HG03175 (cell line): ENCODE results near the gene CYP1A1.

ENCODE experiments used
- ATAC-seq: cut with Tn5 transposase; IDR thresholded peaks from one replicate; pipeline ENCODE4 v1.9.1; 2021; ENCODE audit warnings: mild to moderate bottlenecking, moderate library complexity; ENCODE audit not compliant: unreplicated experiment

Gene CYP1A1

DNA sequence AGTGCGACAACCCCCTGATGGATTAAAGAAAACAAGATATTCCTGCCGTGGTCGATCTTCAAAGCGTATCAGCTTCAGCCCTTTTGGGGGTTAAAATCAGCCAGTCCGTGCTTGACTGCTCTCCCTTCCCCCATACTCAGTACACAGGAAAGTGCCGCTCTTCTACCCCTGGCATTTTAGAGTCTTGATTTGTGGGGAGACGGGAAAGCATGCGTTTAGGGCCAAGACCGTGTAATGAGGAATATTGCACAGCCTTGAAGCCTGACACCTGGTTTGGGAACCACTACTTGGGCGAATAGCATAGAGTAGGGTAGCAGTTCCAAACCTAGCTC lies 29.0 kb downstream of the CYP1A1 start:
- ATAC-seq = no peak

DNA sequence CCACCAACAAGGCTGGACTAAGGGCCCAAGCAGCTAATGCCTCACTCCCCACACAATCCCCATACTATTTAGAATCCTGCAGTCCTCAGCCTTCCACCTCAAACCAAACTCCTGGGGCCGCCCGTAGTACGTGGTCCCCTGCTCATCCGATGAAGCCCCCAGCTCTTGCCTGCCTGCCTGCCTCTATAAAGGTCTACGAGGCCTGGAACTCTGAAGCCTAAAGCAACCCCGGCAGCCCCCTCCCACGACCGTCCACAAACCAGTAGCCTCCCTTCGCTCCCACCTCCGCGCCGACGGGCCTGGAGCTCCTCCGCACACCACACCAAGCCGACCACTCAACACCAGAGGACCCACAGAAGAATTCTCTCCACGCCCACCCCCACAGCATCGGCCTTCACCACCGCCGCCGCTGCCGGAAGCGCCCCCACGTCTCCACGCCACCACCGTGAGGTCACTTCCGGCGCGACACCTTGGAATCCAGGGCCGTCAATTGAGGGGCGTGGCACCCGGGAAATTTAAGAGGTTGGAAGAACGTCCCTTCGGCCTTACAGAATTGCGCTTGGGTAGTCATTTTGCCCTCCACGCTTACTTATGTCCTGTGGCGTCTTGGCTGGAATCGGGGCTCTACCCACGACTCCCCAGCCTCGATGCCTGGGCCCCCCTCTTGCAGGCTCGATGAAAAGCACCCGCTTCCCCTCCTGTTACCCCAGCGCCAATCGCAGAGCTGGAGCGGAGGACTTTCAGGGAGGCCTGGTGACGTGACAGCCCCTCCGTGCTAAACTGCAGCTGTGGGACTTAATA lies 29.5 kb downstream of the CYP1A1 start, which contains the start of gene EDC3:
EDC3 (minus strand) TSS at position 428 of the 801 bp plus-strand sequence. CDS start 20,900 bp downstream, outside the sequence.
- peak; percentile 91 for ATAC-seq

DNA sequence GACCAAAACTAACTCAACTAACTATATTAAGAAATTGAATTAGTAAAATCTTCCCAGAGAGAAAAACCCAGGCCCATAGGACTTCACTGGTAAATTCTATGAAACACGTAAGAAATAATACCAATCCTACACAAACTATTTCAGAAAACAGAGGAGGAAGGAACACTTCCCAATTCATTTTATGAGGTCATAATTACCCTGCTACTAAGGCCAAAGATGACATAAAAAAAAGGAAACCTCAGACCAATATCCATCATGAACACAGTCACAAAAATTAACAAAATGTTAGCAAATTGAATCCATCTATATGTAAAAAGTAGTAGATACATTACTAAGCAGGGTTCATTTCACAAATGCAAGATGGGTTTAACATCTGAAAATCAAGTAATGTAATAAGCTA lies 33.0 kb downstream of the CYP1A1 start:
- ATAC-seq = no peak

DNA sequence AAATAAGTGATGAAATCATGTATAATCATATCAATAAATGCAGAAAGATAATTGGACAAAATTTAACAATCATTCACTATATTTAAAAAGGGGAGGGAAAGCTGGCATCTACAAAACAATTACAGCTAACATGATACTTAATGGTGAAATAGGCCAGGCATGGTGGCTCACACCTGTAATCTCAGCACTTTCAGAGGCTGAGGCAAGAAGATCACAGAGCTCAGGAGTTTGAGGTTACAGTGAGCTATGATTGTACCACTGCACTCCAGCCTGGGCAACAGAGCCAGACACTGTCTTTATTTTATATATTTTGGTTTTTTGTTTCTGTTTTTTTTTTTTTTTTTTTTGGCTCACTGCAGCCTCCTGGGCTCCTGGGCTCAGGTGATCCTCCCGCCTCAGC lies 41.6 kb downstream of the CYP1A1 start:
- no peak for ATAC-seq

DNA sequence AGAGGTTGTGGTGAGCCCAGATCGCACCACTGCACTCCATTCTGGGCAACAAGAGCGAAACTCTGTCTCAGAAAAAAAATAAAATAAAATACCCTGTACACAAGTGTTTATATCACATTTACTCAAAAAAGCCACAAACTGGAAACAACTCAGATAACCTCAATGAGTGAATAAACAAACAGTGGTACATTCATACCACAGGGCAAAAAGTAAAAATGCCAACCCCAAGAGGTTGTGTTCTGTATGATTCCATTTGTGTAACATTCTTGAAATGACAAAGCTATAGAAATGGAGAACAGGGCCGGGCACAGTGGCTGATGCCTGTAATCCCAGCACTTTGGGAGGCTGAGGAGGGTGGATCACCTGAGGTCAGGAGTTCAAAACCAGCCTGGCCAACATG lies 42.4 kb downstream of the CYP1A1 start:
- no peak for ATAC-seq

DNA sequence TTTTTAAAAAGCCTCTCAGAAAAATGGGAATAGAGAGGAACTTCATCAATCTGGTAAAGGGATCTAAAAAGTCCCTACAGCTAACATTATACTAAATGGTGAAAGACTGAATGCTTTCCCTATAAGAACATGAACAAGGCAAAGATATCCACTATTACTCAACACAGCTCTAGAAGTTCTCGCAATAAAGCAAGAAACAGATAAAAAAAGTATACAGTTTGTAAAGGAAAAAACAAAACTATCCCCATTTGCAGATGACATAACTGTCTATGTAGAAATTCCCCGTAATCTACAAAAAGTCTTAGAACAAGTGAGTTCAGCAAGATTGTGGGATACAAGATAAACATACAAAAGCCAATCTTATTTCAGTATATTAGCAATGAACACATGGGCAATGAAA lies 44.9 kb downstream of the CYP1A1 start:
- no peak for ATAC-seq

DNA sequence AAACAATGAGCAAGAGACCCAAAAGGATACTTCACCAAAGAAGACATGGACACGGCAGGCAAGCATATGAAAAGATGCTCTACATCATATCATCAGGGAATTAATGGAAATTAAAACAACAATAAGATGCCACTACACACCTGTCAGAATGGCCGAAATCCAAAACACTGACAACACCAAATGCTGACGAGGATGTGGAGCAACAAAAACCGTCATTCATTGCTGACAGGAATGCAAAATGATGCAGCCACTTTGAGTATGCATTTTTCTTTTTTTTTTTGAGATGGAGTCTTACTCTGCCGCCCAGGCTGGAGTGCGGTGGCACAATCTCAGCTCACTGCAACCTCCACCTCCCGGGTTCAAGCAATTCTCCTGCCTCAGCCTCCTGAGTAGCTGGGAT lies 48.5 kb downstream of the CYP1A1 start:
- ATAC-seq = no peak

DNA sequence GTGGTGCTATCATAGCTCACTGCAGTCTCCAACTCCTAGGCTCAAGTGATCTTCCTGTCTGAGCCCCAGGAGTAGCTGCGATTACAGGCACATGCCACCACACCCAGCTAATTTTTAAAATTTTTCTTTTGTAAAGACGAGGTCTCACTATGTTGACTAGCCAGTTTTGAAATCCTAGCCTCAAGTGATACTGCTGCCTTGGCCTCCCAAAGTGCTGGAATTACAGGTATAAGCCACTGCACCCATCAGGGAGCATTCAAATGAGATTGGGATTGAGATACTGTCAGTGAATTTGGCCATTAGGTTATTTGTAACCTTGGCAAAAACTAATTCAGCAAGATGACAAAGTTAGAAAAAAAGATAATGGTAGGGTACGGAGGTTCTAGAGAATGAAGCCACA lies 51.2 kb downstream of the CYP1A1 start:
- ATAC-seq = no peak

DNA sequence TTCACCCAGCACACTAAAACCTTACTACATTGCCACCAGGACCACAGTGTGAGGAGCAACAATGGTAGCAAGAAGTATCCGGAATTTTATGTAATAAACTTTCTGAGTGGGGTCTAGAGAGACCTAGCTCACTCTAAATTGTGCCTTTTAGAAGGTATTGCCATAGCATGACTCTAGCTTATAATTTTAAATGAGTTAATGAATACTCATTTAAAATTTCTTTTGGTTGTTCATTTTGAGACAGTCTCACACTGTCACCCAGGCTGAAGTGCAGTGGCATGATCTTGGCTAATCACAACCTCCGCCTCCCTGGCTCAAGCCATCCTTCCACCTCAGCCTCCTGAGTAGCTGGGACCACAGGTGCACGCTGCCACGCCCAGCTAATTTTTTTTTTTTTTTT lies 55.7 kb downstream of the CYP1A1 start:
- ATAC-seq = no peak
